ENCODE data around the gene ZEB1.

Gene ZEB1

DNA sequence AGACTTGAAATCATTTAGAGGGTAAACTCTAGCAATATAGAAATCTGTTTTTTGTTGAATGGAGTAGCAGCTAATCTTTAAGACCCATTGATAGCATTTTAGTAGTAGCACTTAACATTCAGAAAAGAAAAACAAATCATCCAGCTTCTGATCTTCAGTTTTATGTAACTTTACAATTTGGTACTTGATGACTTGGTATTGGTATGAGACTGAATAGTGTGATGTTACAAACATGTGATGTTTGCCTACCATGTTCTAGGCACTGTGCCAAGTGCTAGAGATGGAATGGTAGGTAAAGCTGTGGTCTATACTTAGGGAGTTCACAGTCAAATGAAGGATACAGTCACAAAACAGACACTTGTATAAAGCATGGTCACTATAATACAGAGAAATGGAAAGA, 21.3 kb downstream of the ZEB1 start:
- TF ChIP-seq, protein P1, sequence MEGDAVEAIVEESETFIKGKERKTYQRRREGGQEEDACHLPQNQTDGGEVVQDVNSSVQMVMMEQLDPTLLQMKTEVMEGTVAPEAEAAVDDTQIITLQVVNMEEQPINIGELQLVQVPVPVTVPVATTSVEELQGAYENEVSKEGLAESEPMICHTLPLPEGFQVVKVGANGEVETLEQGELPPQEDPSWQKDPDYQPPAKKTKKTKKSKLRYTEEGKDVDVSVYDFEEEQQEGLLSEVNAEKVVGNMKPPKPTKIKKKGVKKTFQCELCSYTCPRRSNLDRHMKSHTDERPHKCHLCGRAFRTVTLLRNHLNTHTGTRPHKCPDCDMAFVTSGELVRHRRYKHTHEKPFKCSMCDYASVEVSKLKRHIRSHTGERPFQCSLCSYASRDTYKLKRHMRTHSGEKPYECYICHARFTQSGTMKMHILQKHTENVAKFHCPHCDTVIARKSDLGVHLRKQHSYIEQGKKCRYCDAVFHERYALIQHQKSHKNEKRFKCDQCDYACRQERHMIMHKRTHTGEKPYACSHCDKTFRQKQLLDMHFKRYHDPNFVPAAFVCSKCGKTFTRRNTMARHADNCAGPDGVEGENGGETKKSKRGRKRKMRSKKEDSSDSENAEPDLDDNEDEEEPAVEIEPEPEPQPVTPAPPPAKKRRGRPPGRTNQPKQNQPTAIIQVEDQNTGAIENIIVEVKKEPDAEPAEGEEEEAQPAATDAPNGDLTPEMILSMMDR (IDR thresholded peaks at IDR 0.05; ENCODE audit: borderline replicate concordance, insufficient read depth, low read depth, low read length), result no peak

DNA sequence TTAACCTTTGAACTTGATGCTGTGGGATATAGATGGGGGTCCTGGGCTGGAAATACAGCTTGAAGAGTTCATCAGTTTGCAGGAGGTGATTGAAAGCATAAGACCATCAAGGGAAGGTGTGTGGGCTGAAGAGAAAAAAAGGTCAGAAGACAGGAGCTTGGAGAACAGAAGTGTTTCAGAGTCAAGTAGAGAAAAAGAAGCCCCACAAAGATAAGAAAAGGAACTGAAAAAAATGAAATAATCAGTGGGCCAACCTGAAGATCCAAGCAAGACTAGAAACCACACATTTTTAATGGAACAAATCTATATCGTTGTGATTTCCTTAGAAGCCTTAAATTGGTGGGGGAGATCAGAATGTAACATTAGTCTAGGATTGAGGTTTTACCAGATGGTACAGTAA, 22.5 kb downstream of the ZEB1 start:
- no peak overlapping the region for H3K4me3 ChIP-seq (ENCODE audit: low read depth, low read length)
- TF ChIP-seq, protein P1 (IDR thresholded peaks at IDR 0.05; ENCODE audit: borderline replicate concordance, insufficient read depth, low read depth, low read length), result no peak

More for the DNA sequence above, 21.3 kb downstream of the ZEB1 start:
- no peak overlapping the region for H3K4me3 ChIP-seq (ENCODE audit: low read depth, low read length)

DNA sequence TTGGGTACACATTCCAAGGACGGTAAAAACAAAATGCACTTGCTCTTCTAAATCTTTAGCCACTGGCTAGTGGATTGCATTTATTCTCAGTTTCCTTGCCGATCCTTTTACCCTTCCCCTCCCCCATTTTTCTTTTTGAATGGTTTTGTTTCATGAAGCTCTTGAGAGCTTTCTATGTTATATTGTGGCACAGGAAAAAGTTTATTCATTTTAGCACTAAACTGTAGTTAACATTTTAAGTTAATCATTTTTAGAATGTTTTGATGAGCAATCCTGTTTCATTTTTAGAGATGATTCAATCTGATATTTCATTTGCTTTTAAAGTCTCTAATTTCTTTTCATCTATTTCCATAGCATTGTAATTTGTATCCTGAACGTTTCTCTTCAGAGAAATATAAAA, 24.0 kb downstream of the ZEB1 start:
- no peak overlapping the region for H3K4me3 ChIP-seq (ENCODE audit: low read depth, low read length)
- TF ChIP-seq, protein P1 (IDR thresholded peaks at IDR 0.05; ENCODE audit: borderline replicate concordance, insufficient read depth, low read depth, low read length), result no peak

DNA sequence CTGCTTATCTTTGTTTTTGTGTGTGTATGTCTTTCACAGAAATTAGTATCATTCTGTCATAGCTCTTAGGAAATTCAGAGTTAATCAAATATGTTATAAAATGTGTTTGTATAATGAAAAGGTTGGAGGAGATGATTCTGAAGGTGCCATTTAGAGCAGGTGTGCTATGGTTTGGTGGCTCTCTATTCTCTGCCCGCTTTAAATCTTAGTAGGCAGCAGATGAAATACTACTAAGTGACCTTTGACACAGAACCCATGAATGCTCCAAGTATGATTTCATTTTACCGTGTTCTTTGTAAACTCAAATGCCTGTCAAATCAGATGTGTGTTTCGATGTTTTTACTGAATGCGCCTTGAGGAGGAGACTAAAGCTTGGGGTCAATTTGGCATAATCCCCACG, 24.5 kb downstream of the ZEB1 start:
- TF ChIP-seq, protein P1 (IDR thresholded peaks at IDR 0.05; ENCODE audit: borderline replicate concordance, insufficient read depth, low read depth, low read length), result no peak
- H3K4me3 ChIP-seq (ENCODE audit: low read depth, low read length), result no peak overlapping the region

DNA sequence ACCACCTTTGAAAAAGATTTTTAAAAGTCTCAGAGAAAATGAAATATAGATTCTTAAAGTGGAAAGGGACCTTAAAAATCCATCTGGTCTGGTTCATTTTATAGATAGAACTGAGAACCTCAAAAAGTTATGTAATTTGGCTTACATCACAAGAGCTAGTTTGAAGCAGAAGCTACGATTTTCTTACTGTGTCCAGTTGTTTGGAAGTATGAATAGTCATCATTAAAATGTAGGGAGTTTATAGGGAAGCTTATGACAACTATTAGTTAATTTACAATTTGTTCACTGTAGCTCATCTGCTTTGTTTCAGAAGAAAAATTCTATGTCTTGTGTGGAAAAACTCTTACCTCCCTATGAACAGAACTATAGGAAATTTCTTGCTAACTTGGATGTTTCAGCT, 26.9 kb downstream of the ZEB1 start:
- TF ChIP-seq, protein P1 (IDR thresholded peaks at IDR 0.05; ENCODE audit: borderline replicate concordance, insufficient read depth, low read depth, low read length), result no peak
- no peak overlapping the region for H3K4me3 ChIP-seq (ENCODE audit: low read depth, low read length)

DNA sequence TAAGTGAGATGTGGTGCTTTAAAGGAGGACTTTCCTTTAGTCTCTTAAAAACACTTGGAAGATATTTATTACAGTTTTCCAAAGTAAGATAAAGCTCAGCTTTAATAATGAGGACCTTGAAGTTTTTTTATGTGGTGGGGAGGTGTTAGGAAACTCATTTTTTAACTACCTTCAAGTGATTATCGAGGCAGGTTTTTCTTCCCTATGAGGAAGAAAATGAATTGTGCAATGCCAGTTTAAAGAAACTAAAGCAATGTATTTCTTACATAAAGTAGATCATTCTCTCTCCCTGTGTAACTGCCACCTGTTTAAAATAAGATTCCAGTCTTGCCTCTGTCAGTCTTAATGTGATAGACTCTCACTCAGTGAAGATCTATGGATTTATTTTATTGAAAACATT, 27.9 kb downstream of the ZEB1 start:
- TF ChIP-seq, protein P1 (IDR thresholded peaks at IDR 0.05; ENCODE audit: borderline replicate concordance, insufficient read depth, low read depth, low read length), result no peak
- no peak overlapping the region for H3K4me3 ChIP-seq (ENCODE audit: low read depth, low read length)

DNA sequence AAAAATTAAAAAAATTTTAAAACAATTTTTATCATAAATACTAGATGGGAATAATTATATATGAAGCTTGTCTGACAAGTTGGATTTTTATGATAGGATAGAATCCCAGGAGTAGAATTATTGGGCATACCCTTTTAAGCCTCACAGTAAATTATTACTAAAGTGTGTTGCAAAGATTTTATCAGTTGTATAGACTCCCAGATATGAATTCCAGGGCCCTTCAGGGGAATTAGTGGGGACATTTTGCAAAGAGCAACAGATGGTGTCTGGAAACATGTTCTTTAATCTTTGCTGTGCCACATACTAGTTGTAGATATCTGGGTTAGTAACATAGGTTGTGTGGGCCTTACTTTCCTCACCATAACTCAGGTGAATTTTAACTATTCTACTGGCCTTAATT, 28.7 kb downstream of the ZEB1 start:
- H3K4me3 ChIP-seq (ENCODE audit: low read depth, low read length), result no peak overlapping the region
- TF ChIP-seq, protein P1 (IDR thresholded peaks at IDR 0.05; ENCODE audit: borderline replicate concordance, insufficient read depth, low read depth, low read length), result no peak

Measured in GM12875 (cell line).